HG03558 (cell line): ENCODE results near the gene TSPAN10.
"Not testable (repeated sequence)": the region's sequence is repeated elsewhere in the genome, so short reads cannot be mapped to it uniquely, and the experiment has no call there.

Experiments used
- ATAC-seq: cut with Tn5 transposase; IDR thresholded peaks from one replicate; pipeline ENCODE4 v1.9.1; 2021; ENCODE audit warnings: moderate number of reproducible peaks; ENCODE audit not compliant: unreplicated experiment; ENCODE audit errors: extremely low read depth

Gene TSPAN10

GRCh38 chr17:81636505-81637288, at the start of gene TSPAN10, which contains the start of gene NPLOC4:
TSPAN10 (plus strand) TSS chr17:81637196; CDS start chr17:81642413, 5,217 bp downstream.
NPLOC4 (minus strand) TSS chr17:81637112; CDS start chr17:81636930, 182 bp downstream.
- ATAC-seq = peak; percentile 47

- no peak for ATAC-seq
Measured at GRCh38 chr17:81589612-81590011, 47.4 kb upstream of the TSPAN10 start.

- no peak for ATAC-seq
Measured at GRCh38 chr17:81590121-81590520, 46.9 kb upstream of the TSPAN10 start.

GRCh38 chr17:81591971-81592370, 45.0 kb upstream of the TSPAN10 start:
- no peak for ATAC-seq

- ATAC-seq = no peak
Measured at GRCh38 chr17:81593105-81593871, 43.7 kb upstream of the TSPAN10 start.

GRCh38 chr17:81599719-81600486, 37.1 kb upstream of the TSPAN10 start:
- ATAC-seq = no peak

GRCh38 chr17:81601525-81602120, 35.4 kb upstream of the TSPAN10 start:
- no peak for ATAC-seq

GRCh38 chr17:81603846-81604610, 33.0 kb upstream of the TSPAN10 start:
- no peak for ATAC-seq

GRCh38 chr17:81607431-81607830, 29.6 kb upstream of the TSPAN10 start:
- no peak for ATAC-seq

- no peak for ATAC-seq
Measured at GRCh38 chr17:81608082-81608481, 28.9 kb upstream of the TSPAN10 start.

GRCh38 chr17:81608605-81609004, 28.4 kb upstream of the TSPAN10 start:
- no peak for ATAC-seq

- no peak for ATAC-seq
Measured at GRCh38 chr17:81609541-81610311, 27.3 kb upstream of the TSPAN10 start.

GRCh38 chr17:81612172-81612970, 24.6 kb upstream of the TSPAN10 start:
- ATAC-seq = no peak

GRCh38 chr17:81615401-81615930, 21.5 kb upstream of the TSPAN10 start:
- no peak for ATAC-seq

GRCh38 chr17:81616877-81617276, 20.1 kb upstream of the TSPAN10 start:
- ATAC-seq = no peak

GRCh38 chr17:81618307-81618706, 18.7 kb upstream of the TSPAN10 start:
- ATAC-seq = not testable (repeated sequence)

- no peak for ATAC-seq
Measured at GRCh38 chr17:81621494-81622130, 15.4 kb upstream of the TSPAN10 start.
